Upper lobe of left lung (tissue), 6 donors: Measurements from ENCODE around the gene LRRC42. TPM values are rescaled to one million over a fixed set of nuclear protein-coding genes. Genes with fewer than 3 reads are reported as not detected.
"Not testable (repeated sequence)": the region's sequence is repeated elsewhere in the genome, so short reads cannot be mapped to it uniquely, and the experiment has no call there.

ENCODE experiments used
- ATAC-seq, 2 donors: fragments of 200-7000 bp; cut with Tn5 transposase; one replicate each; pipeline ENCODE4 v1.9.1; 2022; ENCODE audit warnings: mild to moderate bottlenecking in 2 of 2, moderate library complexity in 2 of 2; ENCODE audit not compliant: low FRiP score in 2 of 2
- DNase-seq, 2 donors: peaks; one replicate each; pipeline ENCODE4 v3.0.0-alpha.2; 2019 to 2020
- H3K27ac ChIP-seq, 4 donors: fragments of 200-600 bp; sonication (generic); one replicate each; pipeline ENCODE4 v1.5.1; 2016 to 2019
- H3K27me3 ChIP-seq, 4 donors: fragments of 200-600 bp; sonication (generic); one replicate each; pipeline ENCODE4 v1.5.1; 2017 to 2019
- H3K36me3 ChIP-seq, 4 donors: fragments of 200-600 bp; sonication (generic); one replicate each; pipeline ENCODE4 v1.5.1; 2016 to 2019
- H3K4me1 ChIP-seq, 4 donors: fragments of 200-600 bp; sonication (generic); one replicate each; pipeline ENCODE4 v1.5.1; 2018 to 2019
- H3K4me3 ChIP-seq, 4 donors: fragments of 200-600 bp; sonication (generic); one replicate each; pipeline ENCODE4 v1.5.1; 2017 to 2019; ENCODE audit warnings: mild to moderate bottlenecking in 2 of 4, moderate library complexity in 1 of 4
- H3K9me3 ChIP-seq, 4 donors: fragments of 200-600 bp; sonication (generic); one replicate each; pipeline ENCODE4 v1.5.1; 2018 to 2019
- EP300 ChIP-seq, 4 donors: sonication (generic); formaldehyde crosslinking; IDR thresholded peaks; one replicate each; pipeline ENCODE4 v1.5.1; 2017; ENCODE audit warnings: antibody characterized with exemption in 4 of 4, control low read depth in 2 of 4
- POLR2A ChIP-seq, 4 donors: fragments of 450-650 bp; IDR thresholded peaks; one replicate each; pipeline ENCODE4 v1.5.1; 2016 to 2017; ENCODE audit warnings: antibody characterized with exemption in 4 of 4, mild to moderate bottlenecking in 2 of 4
- POLR2AphosphoS5 ChIP-seq, 2 donors: sonication (generic); formaldehyde crosslinking; IDR thresholded peaks; one replicate each; pipeline ENCODE4 v1.5.1; 2017; ENCODE audit warnings: antibody characterized with exemption in 2 of 2
- WGBS, 2 donors: methylation state at CpG; one replicate each; pipeline ENCODE4 v1.1.5; 2017 to 2018; 5-methylcytosine and 5-hydroxymethylcytosine counted together
- total RNA-seq, 6 donors: library from RNA; depleted of rRNA in 4 of 6; stranded (reverse); fragments of >200 nt in 4 of 6; gene quantifications; one replicate each; pipeline versions ENCODE4 v1.1.0 to v1.2.1, GENCODE V29; 2016 to 2021
- TF ChIP-seq, protein P1 (sequence below), 6 experiments: fragments of 450-650 bp in 4 of 6; fragments of 200-600 bp in 2 of 6; sonication (generic) in 2 of 6; IDR thresholded peaks; one replicate each; pipeline ENCODE4 v1.5.1; 2016 to 2019; ENCODE audit warnings: antibody characterized with exemption in 6 of 6
- donor health status: DM: no; HTN: no; CAD: no; lungs with moderate emphysema.
- donor health status: DM: no; HTN: yes; CAD: no; lungs with severe emphysema.

LRRC42 gene
- total RNA-seq, 6 donors from 2014 or later: 13.2 to 26.6 (median 17.6) TPM

DNA sequence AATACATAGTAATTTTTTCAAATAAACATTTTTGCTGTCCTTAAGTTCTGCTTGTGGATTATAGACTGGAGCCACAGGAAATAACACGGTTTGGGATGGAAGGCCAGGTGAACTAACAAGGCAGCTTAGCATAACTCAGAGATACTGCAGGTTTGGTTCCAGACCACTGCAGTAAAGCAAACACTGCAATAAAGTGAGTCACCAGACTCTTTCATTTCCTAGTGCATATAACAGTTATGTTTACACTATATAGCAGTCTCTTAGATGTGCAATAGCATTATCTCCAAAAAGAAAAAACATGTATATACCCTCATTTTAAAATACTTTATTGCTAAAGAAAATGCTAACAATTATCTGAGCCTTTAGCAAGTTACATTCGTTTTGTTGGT lies 22.0 kb downstream of the LRRC42 start:
- no peaks in the 10 kb centered on the region for H3K27me3 ChIP-seq
- TF ChIP-seq POLR2AphosphoS5 (IDR thresholded peaks at IDR 0.05): no peak
- no peak for TF ChIP-seq POLR2A (IDR thresholded peaks at IDR 0.05)
- TF ChIP-seq EP300 (IDR thresholded peaks at IDR 0.05): no peak
- TF ChIP-seq, protein P1, sequence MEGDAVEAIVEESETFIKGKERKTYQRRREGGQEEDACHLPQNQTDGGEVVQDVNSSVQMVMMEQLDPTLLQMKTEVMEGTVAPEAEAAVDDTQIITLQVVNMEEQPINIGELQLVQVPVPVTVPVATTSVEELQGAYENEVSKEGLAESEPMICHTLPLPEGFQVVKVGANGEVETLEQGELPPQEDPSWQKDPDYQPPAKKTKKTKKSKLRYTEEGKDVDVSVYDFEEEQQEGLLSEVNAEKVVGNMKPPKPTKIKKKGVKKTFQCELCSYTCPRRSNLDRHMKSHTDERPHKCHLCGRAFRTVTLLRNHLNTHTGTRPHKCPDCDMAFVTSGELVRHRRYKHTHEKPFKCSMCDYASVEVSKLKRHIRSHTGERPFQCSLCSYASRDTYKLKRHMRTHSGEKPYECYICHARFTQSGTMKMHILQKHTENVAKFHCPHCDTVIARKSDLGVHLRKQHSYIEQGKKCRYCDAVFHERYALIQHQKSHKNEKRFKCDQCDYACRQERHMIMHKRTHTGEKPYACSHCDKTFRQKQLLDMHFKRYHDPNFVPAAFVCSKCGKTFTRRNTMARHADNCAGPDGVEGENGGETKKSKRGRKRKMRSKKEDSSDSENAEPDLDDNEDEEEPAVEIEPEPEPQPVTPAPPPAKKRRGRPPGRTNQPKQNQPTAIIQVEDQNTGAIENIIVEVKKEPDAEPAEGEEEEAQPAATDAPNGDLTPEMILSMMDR (IDR thresholded peaks at IDR 0.05): no peak
- ATAC-seq: no peak

GRCh38 chr1:53969323-53969722 lies 23.2 kb downstream of the LRRC42 start:
- H3K36me3 ChIP-seq: peaks cover 0 to 59% (median 34%) of the 10 kb centered on the region in 4 donors

More for the DNA sequence above, 22.0 kb downstream of the LRRC42 start:
- peaks cover 0 to 65% (median 43%) of the 10 kb centered on the region in 4 donors for H3K36me3 ChIP-seq
- no peak overlapping the region for H3K27ac ChIP-seq
- H3K9me3 ChIP-seq: no peaks in the 10 kb centered on the region
- 85 to 92% methylated on average over 2 of the region's 2 CpGs for WGBS, 2 donors
- DNase-seq: no peak
- no peak overlapping the region for H3K4me3 ChIP-seq
- H3K4me1 ChIP-seq: no peaks in the 10 kb centered on the region

DNA sequence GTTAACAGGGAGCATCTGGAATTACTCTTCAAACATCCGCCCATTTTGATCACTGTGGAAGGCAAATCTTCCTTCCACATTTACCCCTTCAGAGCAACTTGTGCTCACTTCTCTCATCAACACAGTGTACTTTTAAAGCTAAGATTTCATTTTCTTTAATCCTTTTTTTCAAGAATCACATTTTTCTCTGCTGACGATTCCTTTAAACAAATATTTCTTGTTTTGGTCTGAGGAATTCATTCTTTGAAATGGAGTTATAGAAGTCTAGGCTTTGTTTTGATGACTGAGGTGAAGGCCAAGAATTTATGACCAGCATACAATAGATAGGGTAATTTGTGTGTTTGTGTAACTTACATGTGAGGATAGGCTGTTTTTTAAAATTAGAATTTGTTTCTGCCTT lies 25.6 kb downstream of the LRRC42 start:
- Histone ChIP-seq H3K36me3 (peaks cover 0 to 49% (median 29%) of the 10 kb centered on the region in 4 donors), H3K4me3 (no peak overlapping the region), H3K4me1 (no peaks in the 10 kb centered on the region), H3K27me3 (no peaks in the 10 kb centered on the region), H3K27ac (no peak overlapping the region), H3K9me3 (no peaks in the 10 kb centered on the region)
- TF ChIP-seq, protein P1 (IDR thresholded peaks at IDR 0.05): no peak
- TF ChIP-seq POLR2A (IDR thresholded peaks at IDR 0.05) (no peak), POLR2AphosphoS5 (IDR thresholded peaks at IDR 0.05) (no peak), EP300 (IDR thresholded peaks at IDR 0.05) (no peak)
- DNase-seq (no peak), ATAC-seq (no peak)
- WGBS, 2 donors: 88 to 94% methylated on average over 2 of the region's 2 CpGs

More at GRCh38 chr1:53969323-53969722, 23.2 kb downstream of the LRRC42 start:
- not testable (repeated sequence) for H3K4me1 ChIP-seq, ATAC-seq, H3K9me3 ChIP-seq, H3K27me3 ChIP-seq, H3K4me3 ChIP-seq, H3K27ac ChIP-seq, DNase-seq
- 94 to 95% methylated on average over 2 of the region's 2 CpGs for WGBS, 2 donors

DNA sequence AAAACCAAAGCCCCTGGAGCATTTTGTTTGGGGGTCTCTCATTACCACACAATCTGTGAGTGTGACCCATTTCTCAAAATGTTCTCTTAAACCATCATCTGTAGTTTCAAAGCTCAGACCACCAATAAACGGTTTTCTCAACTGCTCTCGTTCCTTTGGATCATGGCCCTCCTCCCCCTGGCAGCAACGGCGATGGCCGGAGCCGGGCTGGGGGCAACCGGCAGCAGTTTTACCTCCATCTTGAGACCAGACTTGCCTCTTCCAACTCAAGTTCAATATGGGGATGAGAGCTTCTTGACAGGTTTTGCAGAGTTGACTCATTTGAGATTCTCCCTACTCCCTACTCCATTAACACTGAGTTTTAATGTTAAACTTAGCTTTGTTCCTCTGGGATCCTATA lies 29.7 kb downstream of the LRRC42 start:
- DNase-seq (peak in 1 of 2 donors; percentile 61), ATAC-seq (no peak)
- no peaks in the 10 kb centered on the region for H3K4me1 ChIP-seq
- H3K27me3 ChIP-seq: no peaks in the 10 kb centered on the region
- 96 to 98% methylated on average over 7 of the region's 7 CpGs for WGBS, 2 donors
- no peaks in the 10 kb centered on the region for H3K9me3 ChIP-seq
- no peak overlapping the region for H3K4me3 ChIP-seq
- H3K36me3 ChIP-seq: peaks cover 0 to 11% (median under 1%) of the 10 kb centered on the region in 4 donors
- no peak for TF ChIP-seq EP300 (IDR thresholded peaks at IDR 0.05)
- no peak for TF ChIP-seq POLR2A (IDR thresholded peaks at IDR 0.05)
- TF ChIP-seq, protein P1 (IDR thresholded peaks at IDR 0.05): no peak
- no peak for TF ChIP-seq POLR2AphosphoS5 (IDR thresholded peaks at IDR 0.05)
- H3K27ac ChIP-seq: no peak overlapping the region

- TF ChIP-seq, protein P1 (IDR thresholded peaks at IDR 0.05): no peak
- no peak for TF ChIP-seq POLR2A (IDR thresholded peaks at IDR 0.05)
- TF ChIP-seq POLR2AphosphoS5 (IDR thresholded peaks at IDR 0.05): no peak
- no peak for TF ChIP-seq EP300 (IDR thresholded peaks at IDR 0.05)
- Histone ChIP-seq H3K27ac (no peak overlapping the region), H3K4me1 (peaks cover 0 to 14% (median 6%) of the 10 kb centered on the region in 4 donors), H3K27me3 (no peaks in the 10 kb centered on the region), H3K36me3 (no peaks in the 10 kb centered on the region), H3K9me3 (no peaks in the 10 kb centered on the region), H3K4me3 (no peak overlapping the region)
- DNase-seq: no peak
- peak in 1 of 2 donors; percentile 42 for ATAC-seq
- WGBS, 2 donors: 88 to 92% methylated on average over 13 of the region's 13 CpGs
Measured at GRCh38 chr1:53979712-53980450, 33.7 kb downstream of the LRRC42 start.
